H1 (cell line): ENCODE results near the gene DAAM1. TPM values are rescaled to one million over a fixed set of nuclear protein-coding genes. Genes with fewer than 3 reads are reported as not detected.

ENCODE experiments used
- ASH2L ChIP-seq: fragments of 200-600, 300-600 bp; sonication (generic); IDR thresholded peaks from one replicate; pipeline ENCODE4 v1.7.1; 2017; ENCODE audit warnings: low read length
- CREB1 ChIP-seq: IDR thresholded peaks from 2 replicates; pipeline ENCODE4 v1.6.1; 2012; ENCODE audit warnings: inconsistent platforms
- EGR1 ChIP-seq: IDR thresholded peaks from 2 replicates; pipeline ENCODE4 v1.6.1; 2011; ENCODE audit warnings: low read depth, low read length, borderline replicate concordance
- POLR2A ChIP-seq, 2 experiments: IDR thresholded peaks; 1 replicate in 1 of 2; 2 replicates in 1 of 2; pipeline ENCODE4 v1.6.1; 2011; ENCODE audit warnings: low read depth in 2 of 2, low read length in 2 of 2, mild to moderate bottlenecking in 2 of 2; ENCODE audit errors: control extremely low read depth in 1 of 2
- RXRA ChIP-seq: IDR thresholded peaks from 2 replicates; pipeline ENCODE4 v1.6.1; 2011; ENCODE audit warnings: low read depth, mild to moderate bottlenecking, low read length, moderate library complexity; ENCODE audit not compliant: insufficient read depth
- SP2 ChIP-seq: IDR thresholded peaks from 2 replicates; pipeline ENCODE4 v1.6.1; 2012; ENCODE audit warnings: mild to moderate bottlenecking, low read length, inconsistent platforms
- USF2 ChIP-seq: IDR thresholded peaks from 2 replicates; pipeline ENCODE4 v1.6.1; 2011; ENCODE audit warnings: low read length, improper control_type of control experiment
- polyA plus RNA-seq, 7 experiments: library from polyadenylated mRNA; depleted of rRNA in 3 of 7; stranded (reverse) in 5 of 7; unstranded in 2 of 7; fragments of >200 nt in 5 of 7; fragments of 200-250 nt in 2 of 7; gene quantifications; 1 replicate in 5 of 7; 2 replicates in 1 of 7; 4 replicates in 1 of 7; pipeline versions ENCODE4 v1.2.1 to v1.2.3, GENCODE V29; 2011 to 2013; ENCODE audit warnings: missing spikeins in 2 of 7, mixed read lengths in 2 of 7
- total RNA-seq: library from RNA; stranded (reverse); fragmentation: NEBNext Ultra II Directional; extraction: Animal tissue kit (Norgen Biotek cat#: 25700); gene quantifications from 2 replicates; pipeline ENCODE4 v1.2.1, GENCODE V29; 2021

The DAAM1 gene
- total and polyA plus RNA-seq, 2 of the 8 experiments (the other 6 are each of a cell fraction or from before 2014, with no cell fraction given) = 5.0 to 44.9 TPM

- no peak for TF ChIP-seq EGR1
- TF ChIP-seq RXRA = no peak
- TF ChIP-seq ASH2L = no peak
- no peak for TF ChIP-seq USF2
- no peak for TF ChIP-seq POLR2A (IDR thresholded peaks at IDR 0.05; ENCODE audit: control extremely low read depth in 1 of 2, low read depth in 2 of 2, low read length in 2 of 2)
- no peak for TF ChIP-seq CREB1
- no peak for TF ChIP-seq SP2
Observed at GRCh38 chr14:59313658-59314608, 125.5 kb downstream of the DAAM1 start (continued).
